Inflammatory macrophage treated with lipopolysaccharide for 1 hour (primary cell): Measurements from ENCODE around the gene TEX26.

Source experiments
- DNase-seq, 2 donors: peaks; one replicate each; pipeline ENCODE4 v3.0.0-alpha.2; 2020 to 2022

TEX26 gene

GRCh38 chr13:30932481-30933353 lies at the start of gene TEX26:
Gene TEX26 (plus strand): TSS chr13:30932656. CDS start chr13:30932716, 60 bp downstream.
- DNase-seq: no peak

- DNase-seq: no peak
Observed at GRCh38 chr13:30882996-30883766, 49.3 kb upstream of the TEX26 start.

GRCh38 chr13:30884543-30884942 lies 47.9 kb upstream of the TEX26 start:
- no peak for DNase-seq

- no peak for DNase-seq
Observed at GRCh38 chr13:30889196-30889690, 43.2 kb upstream of the TEX26 start.

GRCh38 chr13:30892966-30893365 lies 39.5 kb upstream of the TEX26 start:
- no peak for DNase-seq

GRCh38 chr13:30895773-30896172 lies 36.7 kb upstream of the TEX26 start:
- no peak for DNase-seq

GRCh38 chr13:30898070-30898469 lies 34.4 kb upstream of the TEX26 start:
- DNase-seq: no peak

- peak; percentile 47 to 78 for DNase-seq
Observed at GRCh38 chr13:30898678-30899241, 33.7 kb upstream of the TEX26 start.

GRCh38 chr13:30900436-30900835 lies 32.0 kb upstream of the TEX26 start:
- peak; percentile 4 to 19 for DNase-seq

- DNase-seq: peak in 1 of 2 donors; percentile 23
Observed at GRCh38 chr13:30900952-30901749, 31.3 kb upstream of the TEX26 start.

GRCh38 chr13:30904043-30904442 lies 28.4 kb upstream of the TEX26 start:
- DNase-seq: no peak

GRCh38 chr13:30905932-30906383 lies 26.5 kb upstream of the TEX26 start, which contains the start of gene MEDAG:
Gene MEDAG (plus strand): TSS chr13:30906271. CDS start chr13:30906516, 245 bp downstream.
- no peak for DNase-seq

GRCh38 chr13:30906411-30907051 lies 25.9 kb upstream of the TEX26 start:
- DNase-seq: no peak

- DNase-seq: no peak
Observed at GRCh38 chr13:30907121-30907861, 25.2 kb upstream of the TEX26 start.

- DNase-seq: no peak
Observed at GRCh38 chr13:30908416-30908980, 24.0 kb upstream of the TEX26 start.

- DNase-seq: no peak
Observed at GRCh38 chr13:30910676-30911075, 21.8 kb upstream of the TEX26 start.

- DNase-seq: no peak
Observed at GRCh38 chr13:30915691-30916541, 16.5 kb upstream of the TEX26 start.

- DNase-seq: no peak
Observed at GRCh38 chr13:30916991-30917390, 15.5 kb upstream of the TEX26 start.

GRCh38 chr13:30918662-30919405 lies 13.6 kb upstream of the TEX26 start:
- no peak for DNase-seq
